GM19099 (cell line): ENCODE results near the gene KDM2B.
A peak's percentile ranks its signal among the peaks of the same experiment; 100 is the strongest.

Experiments used
- POLR2A ChIP-seq: IDR thresholded peaks from 3 replicates; pipeline ENCODE4 v1.6.1; 2011; ENCODE audit warnings: low read depth; ENCODE audit not compliant: insufficient read length; ENCODE audit errors: extremely low read depth

Gene KDM2B

GRCh38 chr12:121530600-121531355 is 50.0 kb downstream of the KDM2B start:
- peak; percentile 26 for TF ChIP-seq POLR2A

- no peak for TF ChIP-seq POLR2A
These were observed 51.6 kb downstream of the KDM2B start for GRCh38 chr12:121529184-121529583.

GRCh38 chr12:121525411-121525810 is 55.4 kb downstream of the KDM2B start:
- TF ChIP-seq POLR2A: no peak

- TF ChIP-seq POLR2A: no peak
These were observed 56.5 kb downstream of the KDM2B start for GRCh38 chr12:121524196-121524916.

- TF ChIP-seq POLR2A: no peak
These were observed 57.1 kb downstream of the KDM2B start for GRCh38 chr12:121523741-121524140.

GRCh38 chr12:121522971-121523370 is 57.9 kb downstream of the KDM2B start:
- no peak for TF ChIP-seq POLR2A

- no peak for TF ChIP-seq POLR2A
These were observed 60.2 kb downstream of the KDM2B start for GRCh38 chr12:121520586-121521086.

GRCh38 chr12:121520119-121520518 is 60.7 kb downstream of the KDM2B start:
- no peak for TF ChIP-seq POLR2A

- TF ChIP-seq POLR2A: no peak
These were observed 61.6 kb downstream of the KDM2B start for GRCh38 chr12:121519227-121519626.

GRCh38 chr12:121518656-121519055 is 62.2 kb downstream of the KDM2B start:
- TF ChIP-seq POLR2A: no peak

- no peak for TF ChIP-seq POLR2A
These were observed 64.3 kb downstream of the KDM2B start for GRCh38 chr12:121516437-121517011.

GRCh38 chr12:121515615-121516014 is 65.2 kb downstream of the KDM2B start:
- TF ChIP-seq POLR2A: no peak

- no peak for TF ChIP-seq POLR2A
These were observed 66.6 kb downstream of the KDM2B start for GRCh38 chr12:121514184-121514742.

GRCh38 chr12:121513464-121514183 is 67.2 kb downstream of the KDM2B start:
- peak; percentile 20 for TF ChIP-seq POLR2A

- TF ChIP-seq POLR2A: no peak
These were observed 68.3 kb downstream of the KDM2B start for GRCh38 chr12:121512561-121512960.
